HFF-Myc (cell line): ENCODE measurements around the gene CPNE5.

ENCODE experiments used
- DNase-seq: peaks from one replicate; pipeline ENCODE4 v3.0.0-alpha.2; 2011; ENCODE audit warnings: low read depth; ENCODE audit errors: extremely low read depth
- H3K4me3 ChIP-seq: replicated peaks from 2 replicates; pipeline ENCODE4 v1.5.1; 2011; ENCODE audit warnings: low read depth, mild to moderate bottlenecking, control low read depth, low read length
- TF ChIP-seq, protein P1 (sequence below): IDR thresholded peaks from 2 replicates; pipeline ENCODE4 v1.5.1; 2012; ENCODE audit warnings: mild to moderate bottlenecking, low read depth, low read length, control low read depth; ENCODE audit errors: missing control alignments

CPNE5 gene

GRCh38 chr6:36863670-36864540 lies 24.7 kb upstream of the CPNE5 start:
- TF ChIP-seq, protein P1, sequence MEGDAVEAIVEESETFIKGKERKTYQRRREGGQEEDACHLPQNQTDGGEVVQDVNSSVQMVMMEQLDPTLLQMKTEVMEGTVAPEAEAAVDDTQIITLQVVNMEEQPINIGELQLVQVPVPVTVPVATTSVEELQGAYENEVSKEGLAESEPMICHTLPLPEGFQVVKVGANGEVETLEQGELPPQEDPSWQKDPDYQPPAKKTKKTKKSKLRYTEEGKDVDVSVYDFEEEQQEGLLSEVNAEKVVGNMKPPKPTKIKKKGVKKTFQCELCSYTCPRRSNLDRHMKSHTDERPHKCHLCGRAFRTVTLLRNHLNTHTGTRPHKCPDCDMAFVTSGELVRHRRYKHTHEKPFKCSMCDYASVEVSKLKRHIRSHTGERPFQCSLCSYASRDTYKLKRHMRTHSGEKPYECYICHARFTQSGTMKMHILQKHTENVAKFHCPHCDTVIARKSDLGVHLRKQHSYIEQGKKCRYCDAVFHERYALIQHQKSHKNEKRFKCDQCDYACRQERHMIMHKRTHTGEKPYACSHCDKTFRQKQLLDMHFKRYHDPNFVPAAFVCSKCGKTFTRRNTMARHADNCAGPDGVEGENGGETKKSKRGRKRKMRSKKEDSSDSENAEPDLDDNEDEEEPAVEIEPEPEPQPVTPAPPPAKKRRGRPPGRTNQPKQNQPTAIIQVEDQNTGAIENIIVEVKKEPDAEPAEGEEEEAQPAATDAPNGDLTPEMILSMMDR: no peak
- no peak overlapping the region for H3K4me3 ChIP-seq
- no peak for DNase-seq

DNA sequence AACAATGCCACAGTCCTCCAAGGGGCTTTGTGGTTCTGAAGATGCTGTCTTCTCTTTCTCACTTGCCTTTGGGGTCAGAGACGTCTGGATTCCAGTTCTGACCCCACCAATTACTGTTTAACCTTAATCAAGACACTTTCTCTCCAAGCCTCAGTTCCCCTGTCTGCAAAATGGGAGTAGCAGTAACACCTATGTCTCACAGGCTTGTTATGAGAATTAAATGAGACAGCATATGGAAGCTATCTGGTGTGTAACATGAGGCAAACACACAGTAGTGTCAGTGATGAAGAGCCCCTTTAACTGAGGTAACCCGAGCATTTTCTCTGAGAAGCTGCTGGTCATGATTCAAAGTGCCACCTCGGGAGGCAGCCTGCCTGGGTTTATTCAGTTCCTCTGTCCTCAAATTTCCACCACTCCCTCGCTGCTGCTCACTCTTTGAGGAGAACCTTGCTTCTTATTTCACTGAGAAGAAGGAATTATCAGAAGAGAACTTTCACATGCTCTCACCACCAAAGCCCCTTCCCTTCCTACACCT lies 23.7 kb upstream of the CPNE5 start:
- no peak for DNase-seq
- TF ChIP-seq, protein P1: no peak
- no peak overlapping the region for H3K4me3 ChIP-seq

GRCh38 chr6:36862164-36862847 lies 23.1 kb upstream of the CPNE5 start:
- H3K4me3 ChIP-seq: no peak overlapping the region
- no peak for DNase-seq
- TF ChIP-seq, protein P1: no peak

- TF ChIP-seq, protein P1: no peak
- no peak overlapping the region for H3K4me3 ChIP-seq
- no peak for DNase-seq
These were observed 20.9 kb upstream of the CPNE5 start for GRCh38 chr6:36860126-36860525.

DNA sequence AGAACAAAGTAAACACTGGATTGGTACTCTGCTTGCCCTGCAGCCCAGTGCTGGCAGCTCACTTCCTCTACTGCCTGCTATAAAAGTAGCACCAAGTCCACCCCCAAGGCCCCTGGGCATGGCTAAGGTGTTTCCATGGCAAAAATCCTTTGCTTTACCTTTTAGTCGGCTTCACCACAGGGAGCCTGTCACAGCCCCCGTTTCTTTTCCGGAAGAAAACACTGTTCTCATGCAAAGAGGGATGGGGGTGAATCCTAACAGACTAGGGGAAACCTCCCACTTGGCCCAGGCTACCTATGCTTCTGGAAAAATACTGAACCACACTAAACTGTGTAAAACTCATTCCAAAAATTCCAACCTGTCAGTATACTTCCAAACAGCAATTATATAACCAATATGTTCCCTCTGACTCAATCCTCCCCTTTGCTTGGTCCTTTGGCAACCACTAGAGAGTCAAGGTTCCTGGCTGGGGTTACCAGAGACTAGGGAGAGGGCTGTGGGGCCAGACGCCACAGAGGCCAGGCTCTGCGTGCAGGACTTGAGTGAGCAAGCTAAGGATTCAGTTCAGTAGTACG lies 19.2 kb upstream of the CPNE5 start:
- no peak for DNase-seq
- no peak overlapping the region for H3K4me3 ChIP-seq
- TF ChIP-seq, protein P1: no peak

- no peak for DNase-seq
- H3K4me3 ChIP-seq: no peak overlapping the region
- TF ChIP-seq, protein P1: no peak
These were observed 18.1 kb upstream of the CPNE5 start for GRCh38 chr6:36857325-36857724.
